Measurements from ENCODE around the gene GABRD.

Gene GABRD

DNA sequence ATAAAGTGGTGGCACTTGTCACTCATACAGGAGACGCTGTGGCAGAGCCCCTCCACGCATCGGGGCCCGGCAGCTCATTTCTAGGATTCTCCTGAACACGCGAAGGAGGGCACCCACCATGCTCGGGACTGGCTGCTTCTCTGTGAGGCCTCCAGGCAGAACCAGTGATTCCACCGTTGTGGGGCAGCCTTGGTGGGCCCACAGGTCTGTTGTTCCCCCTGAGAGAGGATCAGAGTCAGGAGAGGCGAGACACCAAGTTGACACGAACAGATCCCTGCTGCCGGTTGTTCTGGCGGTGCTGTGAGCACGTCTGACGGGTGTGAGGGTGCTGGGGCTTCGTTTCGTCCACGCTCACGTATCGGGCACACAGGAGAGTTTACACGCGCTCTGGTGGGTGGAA, 57.7 kb downstream of the GABRD start:
- no peak for DNase-seq (ENCODE audit: low read depth in 2 of 2)

DNA sequence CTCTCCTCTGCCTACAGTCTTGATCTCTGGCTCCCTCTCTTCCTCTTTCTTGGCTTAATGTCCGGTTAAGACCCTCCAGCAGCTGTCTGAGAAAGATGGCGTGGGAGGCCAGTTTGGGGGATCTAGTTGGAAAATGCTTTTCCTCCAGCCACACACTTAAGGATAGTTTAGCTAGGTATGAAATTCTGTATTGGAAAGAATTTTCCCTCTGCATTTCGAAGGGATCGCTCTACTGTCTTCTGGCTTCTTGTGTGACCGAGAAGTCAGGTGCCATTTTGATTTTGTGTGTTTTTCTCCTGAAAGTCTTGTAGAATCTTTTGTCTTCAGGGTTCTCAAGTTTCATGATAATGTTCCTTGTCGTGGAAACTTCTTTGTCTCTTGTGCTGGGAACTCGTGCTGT, 59.0 kb downstream of the GABRD start:
- DNase-seq (ENCODE audit: low read depth in 2 of 2): no peak

DNA sequence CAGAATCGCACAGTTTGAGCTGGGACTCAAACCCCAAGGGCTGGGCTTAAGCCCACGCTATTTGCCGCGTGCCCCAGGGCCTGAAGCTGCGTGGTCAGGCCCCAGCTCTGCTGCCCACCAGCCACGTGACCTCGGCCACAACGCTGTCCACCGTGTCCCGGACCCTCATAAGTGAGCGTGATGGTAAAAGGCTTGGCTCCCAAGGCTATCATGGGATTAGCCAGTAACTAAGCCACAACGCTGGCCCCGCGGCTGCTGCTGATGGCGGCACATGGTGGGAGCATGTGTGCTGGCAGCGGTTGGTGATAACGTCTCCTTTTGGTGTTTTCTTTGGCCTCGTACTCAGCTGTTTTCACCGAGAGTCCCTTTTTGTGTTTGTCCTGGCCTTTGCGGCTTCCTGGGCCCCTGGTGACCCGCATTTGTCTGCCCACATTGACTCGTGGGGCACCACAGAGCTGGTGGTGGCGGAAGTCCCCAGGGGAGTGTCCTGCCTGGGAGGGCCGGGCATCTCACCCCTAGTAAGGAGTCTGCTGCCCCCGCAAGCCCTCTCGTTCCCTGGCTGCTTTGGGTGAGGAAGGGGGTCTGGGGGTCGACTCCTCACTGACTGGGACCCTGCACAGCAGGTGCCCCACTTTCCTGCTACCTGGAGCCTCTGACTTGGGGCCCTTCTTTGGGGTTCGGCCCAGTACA, 60.4 kb downstream of the GABRD start:
- no peak for DNase-seq (ENCODE audit: low read depth in 2 of 2)

DNA sequence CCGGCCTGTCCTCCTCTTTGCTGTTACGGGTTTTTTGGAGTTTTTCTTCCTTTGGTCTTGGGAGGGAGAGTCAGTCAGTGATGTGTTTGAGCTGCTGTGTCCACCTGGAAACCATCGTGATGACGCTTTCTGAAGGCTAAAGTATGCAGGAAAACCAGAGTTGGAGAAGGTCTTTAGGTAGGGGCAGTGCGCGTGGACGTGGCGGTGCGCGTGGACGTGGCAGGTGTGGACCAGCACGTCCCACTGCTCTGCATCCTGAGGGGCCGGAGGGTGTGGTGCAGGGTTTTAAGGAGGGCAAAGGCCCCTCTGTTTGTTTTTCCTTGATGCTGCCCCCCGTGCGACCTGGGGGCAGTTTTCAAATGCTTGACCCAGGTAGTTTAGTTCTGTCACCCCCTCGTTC, 61.0 kb downstream of the GABRD start:
- DNase-seq (ENCODE audit: low read depth in 2 of 2): no peak
